Activated naive CD4-positive, alpha-beta T cell treated with anti-CD3 and anti-CD28 coated beads for 36 hours (primary cell): ENCODE data around the gene ITPR2. TPM values are rescaled to one million over a fixed set of nuclear protein-coding genes. Genes with fewer than 3 reads are reported as not detected.

Source experiments
- CTCF ChIA-PET: fragments of 350-600 bp; sonication (Branson Sonifier 250); formaldehyde crosslinking; loops from one replicate; lab custom pipeline; 2021; ENCODE audit warnings: antibody characterized with exemption; lab: Charles Lee
- DNase-seq: peaks from one replicate; pipeline ENCODE4 v3.0.0-alpha.2; 2020
- H3K27ac Mint-ChIP-seq: one replicate; pipeline ENCODE4 v1.8.0; 2021; ENCODE audit warnings: mild to moderate bottlenecking, mixed read lengths
- H3K27me3 Mint-ChIP-seq: one replicate; pipeline ENCODE4 v1.8.0; 2021; ENCODE audit warnings: low read depth, mixed read lengths
- H3K36me3 Mint-ChIP-seq: one replicate; pipeline ENCODE4 v1.8.0; 2021; ENCODE audit warnings: low read depth, mixed read lengths
- H3K4me1 Mint-ChIP-seq: one replicate; pipeline ENCODE4 v1.8.0; 2021; ENCODE audit warnings: low read depth, mixed read lengths
- H3K4me3 Mint-ChIP-seq: one replicate; pipeline ENCODE4 v1.8.0; 2021; ENCODE audit warnings: mild to moderate bottlenecking, moderate library complexity, mixed read lengths
- H3K9me3 Mint-ChIP-seq: one replicate; pipeline ENCODE4 v1.8.0; 2021; ENCODE audit warnings: mixed read lengths
- intact Hi-C: fragments of 100-400 bp; cut with micrococcal nuclease; formaldehyde crosslinking; loops from one replicate; pipeline ENCODE4 v1.15.1; 2023
- total RNA-seq, 2 experiments: library from RNA; stranded (reverse); gene quantifications; one replicate each; pipeline ENCODE4 v1.2.3, GENCODE V29; 2021

Gene ITPR2
- total RNA-seq, 2 experiments from 2014 or later = 24.4 to 24.5 TPM

GRCh38 chr12:26297396-26298070 lies 535.5 kb downstream of the ITPR2 start:
- Mint-ChIP-seq H3K9me3 (no peaks in the 10 kb centered on the region), H3K27ac (no peak overlapping the region), H3K27me3 (peaks cover 9% of the 10 kb centered on the region), H3K4me1 (peaks cover 22% of the 10 kb centered on the region), H3K36me3 (no peaks in the 10 kb centered on the region), H3K4me3 (no peak overlapping the region)
- CTCF ChIA-PET = interaction anchor here (0.6 kb wide), 1 partner anchor 23 kb away, joined by 3 read pairs; no protein-coding TSS in a partner anchor
- peak; percentile 26 for DNase-seq
- intact Hi-C loops = no loop called here

- H3K27me3 Mint-ChIP-seq = peaks cover 7% of the 10 kb centered on the region
- no peak for DNase-seq
- no peak overlapping the region for H3K27ac Mint-ChIP-seq
- intact Hi-C loops = no loop called here
- CTCF ChIA-PET = no interaction called here
- no peaks in the 10 kb centered on the region for H3K9me3 Mint-ChIP-seq
- H3K4me3 Mint-ChIP-seq = no peak overlapping the region
- H3K36me3 Mint-ChIP-seq = no peaks in the 10 kb centered on the region
- H3K4me1 Mint-ChIP-seq = peaks cover 22% of the 10 kb centered on the region
These were observed 538.0 kb downstream of the ITPR2 start for GRCh38 chr12:26295001-26295400.

GRCh38 chr12:26293612-26294011 lies 539.4 kb downstream of the ITPR2 start:
- Mint-ChIP-seq H3K27ac (no peak overlapping the region), H3K27me3 (peaks cover 7% of the 10 kb centered on the region), H3K4me3 (no peak overlapping the region), H3K9me3 (no peaks in the 10 kb centered on the region), H3K36me3 (no peaks in the 10 kb centered on the region), H3K4me1 (peaks cover 10% of the 10 kb centered on the region)
- intact Hi-C loops = no loop called here
- CTCF ChIA-PET = no interaction called here
- DNase-seq = no peak

- DNase-seq = no peak
- H3K4me3 Mint-ChIP-seq = no peak overlapping the region
- no peak overlapping the region for H3K27ac Mint-ChIP-seq
- H3K36me3 Mint-ChIP-seq = no peaks in the 10 kb centered on the region
- no peaks in the 10 kb centered on the region for H3K9me3 Mint-ChIP-seq
- peaks cover 3% of the 10 kb centered on the region for H3K4me1 Mint-ChIP-seq
- H3K27me3 Mint-ChIP-seq = peaks cover 7% of the 10 kb centered on the region
- CTCF ChIA-PET = no interaction called here
- intact Hi-C loops = no loop called here
These were observed 540.4 kb downstream of the ITPR2 start for GRCh38 chr12:26292596-26292995.

- CTCF ChIA-PET = no interaction called here
- H3K4me1 Mint-ChIP-seq = no peaks in the 10 kb centered on the region
- H3K27me3 Mint-ChIP-seq = peaks cover 3% of the 10 kb centered on the region
- H3K36me3 Mint-ChIP-seq = no peaks in the 10 kb centered on the region
- H3K9me3 Mint-ChIP-seq = no peaks in the 10 kb centered on the region
- H3K27ac Mint-ChIP-seq = no peak overlapping the region
- no peak for DNase-seq
- no peak overlapping the region for H3K4me3 Mint-ChIP-seq
- intact Hi-C loops = no loop called here
These were observed 542.4 kb downstream of the ITPR2 start for GRCh38 chr12:26290565-26290964.

GRCh38 chr12:26287671-26288381 lies 545.2 kb downstream of the ITPR2 start:
- CTCF ChIA-PET = no interaction called here
- intact Hi-C loops = no loop called here
- H3K27ac Mint-ChIP-seq = no peak overlapping the region

More at GRCh38 chr12:26287671-26288381, 545.2 kb downstream of the ITPR2 start:
- Mint-ChIP-seq H3K4me3 (no peak overlapping the region), H3K36me3 (no peaks in the 10 kb centered on the region), H3K27me3 (peaks cover 3% of the 10 kb centered on the region), H3K4me1 (no peaks in the 10 kb centered on the region), H3K9me3 (no peaks in the 10 kb centered on the region)
- DNase-seq = no peak

Other genes with a start within 250 kb of the ITPR2 start
- gene INTS13, start 104.8 kb upstream of the ITPR2 start, total RNA-seq = 10 to 100 TPM; 39.6 to 42.0 TPM
- 10 to 100 TPM; 37.0 to 38.4 TPM for gene FGFR1OP2, start 105.3 kb upstream of the ITPR2 start, total RNA-seq
- gene TM7SF3, start 181.2 kb upstream of the ITPR2 start, total RNA-seq = 10 to 100 TPM; 39.1 to 42.8 TPM
- gene MED21, start 189.4 kb upstream of the ITPR2 start, total RNA-seq = 10 to 100 TPM; 23.7 to 23.9 TPM
- gene C12orf71, start 249.4 kb upstream of the ITPR2 start, total RNA-seq = not detected